ENCODE results near the gene ACTN1.

Gene ACTN1

DNA sequence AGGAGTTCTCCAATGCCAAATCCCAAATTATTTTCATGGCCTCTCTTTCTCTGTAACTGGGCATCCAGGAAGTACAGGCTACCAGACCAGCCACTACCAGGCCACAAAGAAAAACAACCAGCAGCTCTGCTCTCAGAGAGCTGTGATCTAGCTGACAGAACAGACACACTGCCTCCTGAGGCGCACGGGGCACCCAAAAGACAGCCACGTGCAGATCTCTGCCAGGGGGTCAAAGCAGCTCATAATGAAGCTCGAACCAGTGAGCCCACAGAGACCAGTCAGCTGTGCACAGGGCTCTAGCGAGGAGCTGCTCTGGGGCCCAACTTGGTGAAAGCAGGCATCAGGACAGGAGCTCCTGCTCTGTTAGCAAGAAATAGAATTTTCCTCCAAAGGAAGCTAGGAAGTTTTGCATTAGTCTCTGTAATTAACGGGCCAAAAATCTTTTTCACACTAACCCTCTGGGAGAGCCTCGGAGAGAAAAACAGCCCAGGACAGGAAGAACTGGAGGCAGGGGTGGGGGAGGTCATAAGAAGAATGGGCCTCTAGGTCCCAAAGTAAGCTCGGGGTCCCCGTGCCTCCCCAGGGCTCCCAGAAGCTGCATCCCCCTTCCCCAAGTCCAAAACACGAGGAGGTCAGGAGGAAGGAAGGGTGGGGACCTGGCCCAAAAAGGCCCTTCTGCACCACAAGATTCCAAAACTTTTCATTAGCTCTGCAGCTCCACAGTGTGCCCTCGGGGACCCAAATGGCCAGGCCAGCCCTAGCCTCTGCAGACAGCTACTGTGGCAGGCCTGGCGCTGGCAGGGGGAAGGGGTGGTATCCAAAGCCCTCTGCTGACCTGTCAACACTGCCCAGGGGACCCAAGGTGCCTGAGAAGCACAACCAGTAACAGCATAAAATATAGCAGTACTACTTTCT is 30.2 kb downstream of the ACTN1 start:
- DNase-seq: no peak

DNA sequence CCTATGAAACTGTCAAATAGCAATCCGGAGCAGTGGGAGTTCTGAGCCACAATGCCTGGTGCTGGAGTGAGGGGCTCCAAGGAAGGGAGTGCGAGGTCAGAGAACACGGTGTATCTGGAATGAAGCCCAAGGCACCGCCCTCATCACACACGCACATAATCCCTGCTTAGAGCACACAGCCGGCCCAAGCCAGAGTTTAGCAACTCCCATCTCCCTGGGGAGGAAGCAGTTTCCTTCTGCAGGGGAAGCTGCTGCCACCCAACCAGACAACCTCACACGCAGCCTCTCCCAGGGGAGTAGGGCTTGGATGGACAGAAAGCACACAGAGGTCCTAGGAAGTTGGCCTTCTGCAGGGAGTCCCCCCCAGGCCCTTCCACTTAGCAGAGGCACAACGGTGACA is 31.3 kb downstream of the ACTN1 start:
- no peak for DNase-seq

- no peak for DNase-seq
Observed at GRCh38 chr14:68946489-68946822, 32.6 kb downstream of the ACTN1 start.

DNA sequence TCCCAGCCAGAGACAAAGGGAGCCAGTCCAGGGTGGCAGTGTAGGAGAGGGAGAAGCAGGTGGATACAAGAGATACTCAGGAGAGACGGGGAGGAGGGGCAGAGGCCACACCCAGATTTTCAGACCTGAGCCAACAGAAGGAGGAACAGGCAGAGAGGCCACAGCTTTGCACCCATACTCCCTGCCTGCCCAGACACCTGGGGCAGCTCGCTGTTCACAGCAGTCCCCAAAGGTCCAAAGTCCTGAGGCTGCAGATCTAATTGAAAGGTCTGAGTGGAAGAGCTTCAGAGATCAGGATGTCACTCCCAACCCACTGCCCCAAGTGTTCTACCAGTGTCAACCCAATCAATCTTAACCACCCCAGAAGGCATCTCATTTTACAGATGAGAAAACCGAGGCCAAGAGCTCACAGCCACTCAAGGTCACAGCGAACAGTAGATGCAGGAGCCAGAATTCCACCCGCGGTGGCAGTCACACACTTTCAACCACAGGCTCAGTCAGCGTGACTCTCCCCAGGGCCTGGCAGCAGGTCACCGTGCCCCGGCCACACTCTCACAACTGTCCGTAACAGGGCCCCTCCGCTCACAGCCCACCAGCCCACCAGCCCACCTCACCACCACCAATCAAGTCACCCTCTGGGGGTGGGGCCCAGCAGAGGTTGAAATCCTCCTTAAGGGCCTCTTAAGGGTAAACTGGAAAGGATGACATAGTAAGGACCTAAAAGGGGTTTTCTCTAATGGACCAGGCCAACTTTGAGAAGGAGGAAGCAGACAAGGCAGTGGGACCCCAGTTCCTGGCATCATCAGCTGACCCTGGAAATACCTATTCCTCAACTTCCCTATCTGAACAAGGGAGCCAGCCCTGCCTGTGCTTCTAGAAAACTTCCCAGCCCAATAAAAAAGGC is 33.3 kb downstream of the ACTN1 start:
- DNase-seq: no peak

DNA sequence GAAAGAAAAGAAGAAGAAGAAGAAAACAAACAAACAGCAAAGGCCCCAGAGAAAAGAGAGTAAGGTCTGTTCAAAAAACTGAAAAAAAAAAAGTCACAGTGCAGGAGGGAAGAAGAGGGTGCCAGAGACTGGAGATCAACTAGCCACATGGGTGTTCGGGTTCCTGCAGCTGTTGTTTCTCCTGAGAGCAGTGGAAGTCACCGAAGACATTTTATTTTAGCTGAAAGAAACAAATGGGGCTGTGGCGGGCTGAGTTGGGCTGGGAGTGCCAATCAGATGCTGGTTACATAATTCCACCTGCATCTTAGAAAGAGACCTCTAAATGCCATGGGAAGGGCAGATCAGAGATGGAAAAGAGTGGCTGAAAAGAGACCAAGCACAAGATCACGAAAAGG is 33.9 kb downstream of the ACTN1 start:
- no peak for DNase-seq

- DNase-seq: no peak
Observed at GRCh38 chr14:68944162-68944561, 34.9 kb downstream of the ACTN1 start.

- no peak for DNase-seq
Observed at GRCh38 chr14:68943107-68943506, 36.0 kb downstream of the ACTN1 start.

- DNase-seq: no peak
Observed at GRCh38 chr14:68942296-68943035, 36.6 kb downstream of the ACTN1 start.

DNA sequence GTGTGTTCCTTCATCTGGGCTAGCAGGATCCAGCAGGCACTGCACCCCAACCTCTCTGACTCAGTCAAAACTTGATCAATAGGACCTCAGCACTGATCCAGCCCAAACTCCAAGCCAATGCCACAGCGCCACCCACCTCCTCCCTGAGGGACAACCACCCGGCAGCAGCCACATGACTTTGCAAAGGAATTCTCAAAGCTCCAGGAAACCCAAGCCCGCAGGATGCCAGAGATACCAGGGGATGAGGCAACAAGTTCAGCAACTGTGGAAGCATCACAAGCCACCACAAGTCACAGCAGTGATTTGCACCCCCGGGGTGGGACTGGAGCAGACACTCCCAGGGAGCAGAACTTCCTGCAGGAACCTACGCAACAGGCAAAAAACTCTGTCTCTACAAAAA is 37.3 kb downstream of the ACTN1 start:
- DNase-seq: no peak

DNA sequence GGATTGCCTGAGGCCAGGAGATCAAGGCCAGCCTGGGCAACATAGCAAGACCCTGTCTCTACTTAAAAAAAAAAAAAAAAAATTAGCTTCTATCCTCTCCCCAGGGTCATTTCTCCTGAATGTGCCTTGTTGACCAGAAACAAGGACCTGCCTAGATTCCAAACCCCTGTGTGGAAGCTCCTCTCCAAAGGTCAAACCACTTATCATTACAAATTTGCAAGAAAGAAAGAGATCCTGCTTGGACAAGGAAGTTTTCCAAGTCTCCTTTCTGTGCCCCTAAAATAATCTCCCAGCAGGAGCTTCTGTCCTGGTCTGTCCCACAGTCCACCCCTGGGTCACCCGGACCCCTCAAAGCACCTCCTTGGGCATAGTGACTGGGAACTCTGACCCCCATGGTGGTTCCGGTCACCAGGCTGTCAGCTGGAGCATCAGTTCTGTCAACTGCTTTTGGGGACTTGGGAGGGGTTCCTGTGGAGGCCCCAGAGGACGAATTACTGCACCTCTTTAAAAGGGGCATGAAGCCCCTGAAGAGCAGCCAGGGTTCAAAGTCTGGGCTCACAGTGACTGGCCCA is 38.4 kb downstream of the ACTN1 start:
- no peak for DNase-seq

GRCh38 chr14:68939893-68940613 is 39.0 kb downstream of the ACTN1 start:
- DNase-seq: no peak

DNA sequence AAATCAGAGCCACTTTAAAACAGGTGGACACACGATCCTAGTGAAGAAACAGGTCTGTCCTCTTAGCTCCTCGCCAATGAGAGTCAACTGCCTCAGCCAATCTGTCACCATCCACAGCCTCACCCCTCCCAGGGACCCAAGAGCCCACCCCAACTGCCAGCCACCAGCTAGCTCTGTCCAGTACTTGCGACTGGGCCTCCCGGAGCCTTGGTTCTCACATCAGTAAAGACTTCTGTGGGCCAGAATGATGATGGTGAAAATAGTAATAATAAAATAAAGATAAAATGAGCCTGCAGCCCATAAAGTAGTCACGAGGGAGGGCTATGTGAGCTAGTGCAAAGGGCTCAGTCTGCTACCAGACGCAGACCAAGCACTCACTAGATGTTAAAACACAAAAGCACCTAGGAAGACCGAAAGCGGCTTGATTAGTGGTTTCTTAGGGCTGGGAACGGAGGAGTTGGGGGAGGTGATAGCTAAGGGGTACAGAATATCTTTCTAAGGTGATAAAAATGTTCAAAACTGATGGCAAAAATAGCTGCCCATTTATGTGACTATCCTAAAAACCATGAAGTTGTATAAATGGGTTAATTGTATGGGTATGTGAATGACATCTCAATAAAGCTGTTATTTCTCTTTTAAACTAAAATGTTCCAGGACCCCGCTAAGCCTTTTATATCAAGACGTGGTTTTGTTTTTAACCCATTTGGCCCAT is 39.8 kb downstream of the ACTN1 start:
- no peak for DNase-seq

GRCh38 chr14:68938271-68939150 is 40.6 kb downstream of the ACTN1 start:
- DNase-seq: no peak

- DNase-seq: no peak
Observed at GRCh38 chr14:68937471-68938270, 41.4 kb downstream of the ACTN1 start.

DNA sequence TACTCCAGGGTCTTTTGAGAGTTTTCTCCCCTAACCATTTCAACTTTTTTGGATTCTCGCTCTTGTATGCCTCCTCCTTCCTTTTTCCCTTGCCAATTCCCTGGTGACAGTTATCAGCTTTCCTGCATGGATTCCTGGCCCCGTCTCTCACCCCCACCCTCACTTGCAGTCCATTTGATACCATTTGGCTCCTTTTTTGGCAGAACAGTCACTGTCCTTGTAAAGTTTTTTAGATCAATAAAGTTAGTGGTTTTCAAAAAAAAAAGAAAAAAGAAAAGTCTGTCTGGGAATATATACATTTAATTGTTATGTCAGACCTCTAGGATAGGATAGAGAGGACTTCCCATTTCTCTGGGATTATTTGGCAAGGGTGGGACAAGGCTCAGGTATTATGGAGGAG is 42.1 kb downstream of the ACTN1 start:
- no peak for DNase-seq

DNA sequence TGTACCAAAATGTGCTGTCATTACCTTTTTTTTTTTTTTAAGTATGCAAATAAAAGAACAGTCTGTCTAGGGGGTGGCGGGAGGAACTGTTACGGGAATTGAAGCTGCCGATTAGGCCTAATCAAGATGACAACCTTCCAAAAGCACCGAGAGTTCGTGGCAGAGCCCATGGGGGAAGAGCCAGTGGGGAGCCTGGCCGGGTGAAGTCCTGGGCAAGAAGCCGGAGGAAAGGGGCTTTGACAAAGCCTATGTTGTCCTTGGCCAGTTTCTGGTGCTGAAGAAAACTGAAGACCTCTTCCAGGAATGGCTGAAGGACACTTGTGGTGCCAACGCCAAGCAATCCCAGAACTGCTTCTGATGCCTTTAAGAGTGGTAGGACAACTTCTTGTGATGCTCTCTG is 42.6 kb downstream of the ACTN1 start:
- DNase-seq: no peak

DNA sequence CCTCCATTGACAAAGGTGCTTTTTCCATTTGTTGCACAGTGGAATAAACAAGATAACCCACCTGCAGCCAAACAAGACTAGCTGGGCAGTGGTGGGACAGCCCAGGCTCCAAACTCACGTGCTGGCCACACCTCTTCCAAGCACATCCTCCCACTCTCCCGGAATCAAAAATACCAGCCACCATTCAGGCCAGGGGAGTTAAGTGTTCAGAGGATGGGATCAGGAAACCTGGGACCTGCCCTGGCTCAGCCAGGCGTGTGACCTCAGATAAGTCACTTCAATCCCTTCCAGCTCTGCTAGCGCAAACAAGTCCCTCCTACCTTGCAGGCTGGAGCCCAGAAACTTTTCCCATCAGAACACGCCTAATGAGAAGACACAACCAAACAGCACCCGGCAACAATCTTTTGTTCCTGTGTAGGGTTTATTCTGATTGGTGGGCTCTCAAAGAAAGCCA is 43.3 kb downstream of the ACTN1 start:
- no peak for DNase-seq

- no peak for DNase-seq
Observed at GRCh38 chr14:68934066-68934465, 45.0 kb downstream of the ACTN1 start.

GRCh38 chr14:68932686-68933085 is 46.4 kb downstream of the ACTN1 start:
- no peak for DNase-seq

GRCh38 chr14:68932231-68932630 is 46.9 kb downstream of the ACTN1 start:
- DNase-seq: no peak

Measured in CD4-positive, alpha-beta T cell treated with Interleukin-10 for 1 hour (primary cell).